HS-5 (cell line): ENCODE data around the gene HDAC9.

Source experiments
- DNase-seq: peaks from one replicate; pipeline ENCODE4 v3.0.0-alpha.2; 2012; ENCODE audit warnings: low read depth

The HDAC9 gene

DNA sequence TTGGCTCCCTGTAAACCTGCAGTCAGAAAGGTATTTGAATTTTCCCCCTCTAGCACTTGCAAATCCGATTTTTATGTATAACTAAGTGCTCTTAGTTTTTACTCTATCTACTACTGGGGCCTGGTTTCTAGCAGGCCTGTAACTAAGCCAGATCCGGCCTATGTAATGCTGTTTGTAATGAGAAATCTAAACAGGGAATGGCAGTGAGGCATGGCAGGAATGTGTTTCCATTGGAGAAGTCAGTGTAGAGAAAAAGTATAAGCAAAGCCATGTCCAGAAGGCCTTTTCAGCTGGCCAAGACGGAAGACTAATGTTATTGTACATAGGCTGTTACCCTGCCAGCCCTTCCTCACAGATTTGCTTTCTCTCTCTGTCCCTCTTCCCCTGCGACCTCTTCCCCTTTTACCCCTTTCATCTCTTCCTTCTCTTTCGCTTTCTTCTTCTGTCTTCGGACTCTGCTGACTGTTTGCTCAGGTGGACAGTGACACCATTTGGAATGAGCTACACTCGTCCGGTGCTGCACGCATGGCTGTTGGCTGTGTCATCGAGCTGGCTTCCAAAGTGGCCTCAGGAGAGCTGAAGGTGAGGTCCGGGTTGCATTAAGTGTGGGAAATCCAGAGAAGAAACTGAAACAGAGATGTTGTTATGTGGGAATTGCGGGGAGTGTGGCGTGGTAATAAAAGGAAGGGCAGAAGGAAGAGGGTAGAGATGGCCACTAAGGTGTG is 297.5 kb downstream of the HDAC9 start:
- DNase-seq: no peak

DNA sequence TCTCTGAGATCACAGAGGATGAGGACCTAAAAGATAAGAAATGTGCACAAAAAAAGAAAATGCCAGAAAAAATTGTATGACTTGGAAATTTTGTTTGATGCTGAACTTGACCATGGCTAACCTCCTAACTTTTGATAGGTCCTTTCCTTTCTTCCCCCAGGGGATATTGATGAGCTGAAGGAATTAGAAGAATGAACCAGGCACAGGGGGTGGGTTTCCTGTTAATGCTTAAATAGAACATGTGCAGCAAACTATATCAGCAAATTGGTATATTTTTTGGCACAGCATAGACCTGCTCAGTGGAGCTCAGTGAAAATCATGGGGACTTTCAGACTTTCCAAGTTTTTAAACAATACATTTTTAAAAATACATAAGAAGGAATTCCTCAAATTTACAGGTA is 300.7 kb downstream of the HDAC9 start:
- no peak for DNase-seq

DNA sequence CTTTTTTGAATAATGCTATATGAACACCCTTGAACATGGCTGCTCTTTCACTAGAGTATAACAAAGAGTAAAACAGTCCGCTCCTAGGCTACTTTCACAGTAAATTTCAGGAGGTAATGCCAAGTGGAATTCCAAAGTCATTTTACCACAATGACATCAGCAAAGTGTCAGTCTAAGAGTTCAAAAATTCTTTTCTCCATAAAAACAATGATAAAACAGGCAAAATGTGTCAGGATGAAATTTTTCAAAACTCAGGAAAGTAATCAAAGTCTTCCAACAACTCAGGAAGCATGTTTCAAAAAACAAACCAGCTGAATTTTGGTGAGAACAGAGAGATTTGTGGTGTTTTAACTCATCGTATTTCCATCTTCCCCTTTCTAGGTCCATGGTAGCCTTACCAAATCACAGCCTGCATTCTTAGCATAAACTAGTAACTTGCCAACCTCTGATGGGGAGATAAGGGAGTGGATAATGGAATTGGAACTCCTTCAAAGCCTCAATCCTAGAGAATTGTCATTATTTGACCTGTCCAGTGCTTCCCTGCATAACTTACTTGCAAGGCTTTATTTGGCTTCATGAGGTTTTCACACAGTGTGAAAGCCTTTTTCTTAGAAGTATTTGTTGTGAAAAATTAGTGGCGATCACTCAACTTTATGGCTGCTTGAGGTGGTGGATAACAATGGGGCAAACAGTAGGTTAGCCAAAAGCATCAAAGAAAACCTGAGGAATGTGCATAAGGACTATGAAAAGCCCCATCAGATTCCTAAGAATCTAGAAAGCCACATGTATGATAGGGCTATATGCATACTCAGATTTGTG is 302.7 kb downstream of the HDAC9 start:
- DNase-seq: no peak

- no peak for DNase-seq
Measured at GRCh38 chr7:18799899-18800298, 304.4 kb downstream of the HDAC9 start.

GRCh38 chr7:18803923-18804322 is 308.4 kb downstream of the HDAC9 start:
- no peak for DNase-seq

DNA sequence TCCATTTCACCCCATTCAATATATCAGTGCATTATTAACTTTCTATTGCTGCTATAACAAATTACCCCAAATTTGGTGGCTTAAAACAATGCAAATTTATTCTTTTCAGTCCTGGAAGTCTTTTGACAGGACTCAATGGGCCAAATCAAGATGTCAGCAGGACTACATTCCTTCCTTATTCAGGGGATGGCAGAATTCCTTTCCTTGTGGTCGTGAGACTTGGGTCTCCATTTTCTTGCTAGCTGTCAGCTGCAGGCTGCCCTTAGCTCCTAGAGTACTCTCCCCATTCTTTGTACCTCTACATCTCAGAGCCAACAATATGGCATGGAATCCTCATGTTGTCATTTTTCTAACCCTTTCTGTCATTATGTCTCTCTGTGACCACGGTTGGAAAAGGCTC is 310.6 kb downstream of the HDAC9 start:
- DNase-seq: no peak

- DNase-seq: no peak
Measured at GRCh38 chr7:18808026-18808425, 312.5 kb downstream of the HDAC9 start.

DNA sequence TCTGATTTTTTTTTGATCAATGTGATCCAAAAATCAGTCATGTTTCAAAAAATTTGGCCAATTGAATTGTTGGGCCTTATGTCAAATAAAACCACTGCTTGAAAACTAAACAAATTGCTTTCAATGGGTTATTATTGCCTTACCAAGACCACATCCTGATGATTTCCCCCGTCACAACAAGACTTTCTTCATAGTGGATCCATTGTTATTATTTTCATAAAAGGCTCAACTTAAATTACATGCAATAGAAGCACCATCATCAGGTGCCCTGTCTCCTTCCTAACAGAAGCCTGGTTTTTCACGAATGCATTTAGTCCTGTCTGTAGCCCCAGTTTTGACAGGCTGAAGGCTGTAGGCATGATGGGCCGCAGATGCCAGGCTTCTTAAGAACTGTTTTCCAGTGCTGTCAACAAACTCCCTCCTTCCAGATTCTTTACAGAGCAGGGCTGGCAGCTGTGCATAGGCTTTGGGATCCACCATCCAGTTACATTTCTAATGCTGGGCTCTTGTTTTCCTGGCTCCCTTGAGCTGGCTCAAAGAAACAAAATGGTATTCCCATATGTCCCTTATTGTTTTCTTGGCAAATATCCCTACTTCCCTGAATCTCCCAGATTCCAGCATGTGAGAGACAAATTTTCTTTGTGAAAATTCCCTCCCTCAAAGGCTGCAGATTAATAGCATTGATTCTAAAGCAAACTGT is 319.9 kb downstream of the HDAC9 start:
- DNase-seq: no peak

- DNase-seq: no peak
Measured at GRCh38 chr7:18820981-18821380, 325.4 kb downstream of the HDAC9 start.

GRCh38 chr7:18821554-18821953 is 326.0 kb downstream of the HDAC9 start:
- DNase-seq: no peak

DNA sequence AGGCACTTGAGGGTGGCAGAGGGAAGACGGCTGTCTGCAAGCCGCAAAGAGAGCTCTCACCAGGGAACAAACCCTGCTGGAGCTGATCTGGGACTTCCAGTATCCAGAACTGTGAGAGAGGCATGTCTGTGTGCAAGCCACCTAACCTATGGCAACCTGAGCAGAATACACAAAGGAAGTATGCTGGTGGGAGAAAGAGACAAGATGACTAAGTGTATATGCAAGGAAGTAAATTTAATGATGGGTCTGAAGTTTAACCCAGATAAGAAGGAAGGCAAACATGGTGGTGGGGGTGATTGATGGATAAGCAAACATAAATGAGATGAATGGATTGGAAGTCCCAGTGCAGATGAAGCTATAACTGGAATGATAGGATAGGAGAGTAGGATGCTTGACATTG is 328.6 kb downstream of the HDAC9 start:
- no peak for DNase-seq

DNA sequence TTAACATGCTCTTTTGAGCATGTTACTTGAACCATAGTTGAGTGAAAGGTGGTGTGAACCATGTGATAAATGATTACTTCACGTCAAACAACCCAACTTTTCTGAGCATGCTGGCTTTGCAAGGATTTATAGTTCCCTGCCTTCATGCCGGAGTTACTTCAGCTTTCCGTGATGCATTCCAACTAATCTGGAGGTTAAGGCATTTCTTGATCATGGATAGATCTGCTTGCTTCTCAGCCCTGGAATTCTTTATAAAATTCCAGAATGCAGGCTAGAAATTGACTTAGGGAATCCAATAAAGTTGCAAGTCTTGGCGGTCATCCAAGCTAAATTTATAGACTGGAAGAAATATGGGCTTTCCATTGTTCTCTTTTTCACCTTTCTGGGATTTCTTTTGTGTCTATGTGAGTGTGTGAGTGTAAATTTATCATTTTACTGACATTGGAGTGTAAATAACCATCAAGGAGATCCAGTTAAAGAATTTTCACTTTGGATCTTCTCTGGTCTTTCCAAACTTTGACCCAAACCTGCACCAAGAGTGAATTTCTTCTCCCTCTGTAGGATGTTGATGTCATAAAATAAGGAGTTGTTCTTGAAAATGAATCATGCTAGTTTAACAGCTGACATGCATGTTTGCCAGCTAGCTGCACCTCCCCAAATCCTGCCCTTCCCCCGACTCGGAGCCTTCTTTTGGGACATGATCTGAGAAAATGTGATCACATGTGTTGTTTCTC is 332.9 kb downstream of the HDAC9 start:
- DNase-seq: no peak

DNA sequence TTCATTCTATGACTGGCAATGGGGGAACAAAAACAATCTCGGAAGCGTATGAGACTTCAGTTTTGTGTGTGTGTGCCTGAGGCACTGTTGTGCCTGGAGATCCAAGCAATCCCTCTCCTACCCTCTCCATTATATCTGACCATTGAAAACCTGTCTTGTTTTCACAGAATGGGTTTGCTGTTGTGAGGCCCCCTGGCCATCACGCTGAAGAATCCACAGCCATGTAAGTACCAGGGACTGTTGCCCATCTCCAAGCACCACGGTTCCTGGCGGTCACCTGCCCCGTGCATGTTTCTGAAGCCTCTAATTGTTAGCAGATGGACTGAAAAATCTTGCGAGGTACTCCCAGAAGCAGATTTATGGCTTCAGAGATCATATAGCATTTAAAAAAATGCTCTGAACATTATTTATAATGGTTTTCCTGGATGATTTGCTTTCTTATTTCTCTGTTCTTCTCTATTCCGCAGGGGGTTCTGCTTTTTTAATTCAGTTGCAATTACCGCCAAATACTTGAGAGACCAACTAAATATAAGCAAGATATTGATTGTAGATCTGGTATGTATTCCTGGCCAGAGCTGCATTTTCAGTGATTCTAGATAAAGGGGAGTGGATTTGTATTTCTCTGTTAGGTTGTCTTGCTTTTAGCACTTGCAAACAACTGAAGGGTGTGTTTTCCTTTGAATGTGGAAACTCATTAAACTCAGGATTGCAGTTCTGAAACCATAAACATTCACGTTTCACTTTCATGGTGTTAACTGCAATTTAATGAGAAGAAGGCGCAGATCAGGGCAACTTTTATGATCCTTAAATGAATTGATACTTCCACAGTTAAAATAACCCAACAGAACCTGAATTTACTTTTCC is 333.7 kb downstream of the HDAC9 start:
- no peak for DNase-seq

DNA sequence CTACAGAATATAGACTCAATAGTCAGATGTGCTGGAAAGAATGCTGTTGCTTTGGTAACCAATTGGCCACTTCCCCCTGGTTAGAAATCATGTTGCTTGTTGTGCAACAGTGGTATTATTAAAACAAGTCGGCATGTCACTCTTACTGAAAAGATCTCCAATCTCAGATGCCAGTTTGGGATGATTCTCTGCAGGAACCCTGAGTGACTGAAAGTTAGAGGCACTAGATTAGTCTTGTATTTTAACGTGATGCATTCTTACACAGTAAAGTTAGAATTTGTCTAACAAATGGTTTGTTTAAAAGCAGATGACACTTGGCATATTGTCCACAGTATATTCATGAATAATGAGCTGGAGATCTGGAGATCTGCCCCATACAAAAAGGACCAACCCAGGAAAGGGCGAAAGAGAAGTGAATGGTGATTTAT is 334.3 kb downstream of the HDAC9 start:
- peak; percentile 34 for DNase-seq

DNA sequence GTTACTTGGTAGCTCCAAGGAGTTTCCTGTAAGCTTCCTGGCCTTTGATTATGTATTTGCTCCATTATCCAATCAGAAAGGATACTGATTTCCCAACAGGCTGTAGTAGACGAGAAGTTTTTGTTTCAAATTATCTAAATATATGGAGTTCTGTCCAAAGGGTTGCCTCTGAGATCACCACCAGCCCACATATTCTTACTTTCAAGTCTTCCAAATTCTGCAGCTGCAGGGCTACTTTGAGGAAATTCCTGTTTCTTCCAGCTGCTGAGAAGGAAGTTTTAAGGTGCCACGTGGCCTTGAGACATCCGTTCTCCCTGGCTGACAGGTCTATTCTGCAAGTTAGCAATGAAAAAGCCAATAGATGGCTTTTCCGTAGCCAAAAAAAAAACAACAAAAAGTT is 335.9 kb downstream of the HDAC9 start:
- no peak for DNase-seq

GRCh38 chr7:18831943-18832342 is 336.4 kb downstream of the HDAC9 start:
- DNase-seq: no peak

GRCh38 chr7:18834577-18834976 is 339.0 kb downstream of the HDAC9 start:
- DNase-seq: no peak

GRCh38 chr7:18835001-18835690 is 339.6 kb downstream of the HDAC9 start:
- DNase-seq: no peak

GRCh38 chr7:18843979-18844378 is 348.4 kb downstream of the HDAC9 start:
- no peak for DNase-seq

DNA sequence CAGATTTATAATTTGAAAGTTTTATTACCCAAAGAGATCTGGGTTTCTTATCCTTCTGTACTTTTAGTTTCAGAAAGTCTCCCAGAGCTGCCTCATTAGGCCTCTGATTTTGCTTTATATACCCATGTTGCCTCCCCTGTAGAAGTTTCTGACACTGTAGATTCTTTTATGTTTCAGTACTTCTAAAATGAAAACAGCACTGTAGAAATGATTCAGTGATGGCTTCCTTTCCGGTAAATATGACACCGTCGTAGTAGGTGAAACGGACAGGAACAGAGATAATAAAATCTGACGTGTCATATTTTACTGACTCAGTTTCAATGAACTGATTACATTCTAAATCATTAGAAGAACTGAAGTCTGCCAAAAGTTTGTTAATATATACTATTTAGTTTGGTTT is 349.2 kb downstream of the HDAC9 start:
- DNase-seq: no peak

DNA sequence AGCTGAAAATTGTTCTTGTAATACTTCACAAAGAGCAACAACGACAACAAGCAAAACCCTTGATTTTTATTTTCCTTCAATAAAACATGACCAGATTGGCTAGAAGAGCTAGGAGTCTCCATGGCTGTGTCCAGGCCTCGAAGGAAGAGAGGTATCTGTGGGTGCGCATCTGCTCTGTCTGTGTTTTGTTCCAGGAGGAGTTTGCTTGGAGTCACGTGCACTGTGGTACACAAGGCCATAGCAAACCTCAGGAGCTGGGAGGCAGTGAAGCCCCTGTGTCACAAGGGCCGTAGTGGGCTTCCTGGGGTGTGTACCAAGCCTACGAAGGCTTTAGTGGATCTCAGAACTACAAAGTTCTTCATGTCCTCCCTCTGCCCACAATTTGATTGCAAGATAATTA is 350.2 kb downstream of the HDAC9 start:
- no peak for DNase-seq
